Naive thymus-derived CD8-positive, alpha-beta T cell (primary cell): Measurements from ENCODE around the gene PHF21A. TPM values are rescaled to one million over a fixed set of nuclear protein-coding genes. Genes with fewer than 3 reads are reported as not detected.

ENCODE experiments used
- ATAC-seq, 2 donors: fragments of 150-1000 bp; cut with Tn5 transposase in 1 of 2; sonication (Bioruptor Pico), chemical (Tn5 transposase) in 1 of 2; 1 replicate in 1 of 2; 2 replicates in 1 of 2; pipeline ENCODE4 v1.10.0; 2021; ENCODE audit warnings: mild to moderate bottlenecking in 2 of 2, moderate library complexity in 2 of 2
- POLR2A ChIA-PET: fragments of 350-600 bp; sonication (Branson Sonifier 250); formaldehyde crosslinking; loops from one replicate; lab custom pipeline; 2021; ENCODE audit warnings: antibody characterized with exemption; lab: Charles Lee
- DNase-seq, 10 donors: peaks; one replicate each; pipeline versions ENCODE4 v3.0.0 to v3.0.0-alpha.2; 2020 to 2022
- H3K27ac Mint-ChIP-seq, 10 donors: one replicate each; pipeline ENCODE4 v1.8.0; 2020 to 2022; ENCODE audit warnings: mild to moderate bottlenecking in 10 of 10, mixed read lengths in 10 of 10, moderate library complexity in 4 of 10, inconsistent platforms in 1 of 10
- H3K27me3 Mint-ChIP-seq, 5 donors: one replicate each; pipeline ENCODE4 v1.8.0; 2021 to 2022; ENCODE audit warnings: mixed read lengths in 5 of 5
- H3K36me3 Mint-ChIP-seq, 3 donors: one replicate each; pipeline ENCODE4 v1.8.0; 2020 to 2022; ENCODE audit warnings: mixed read lengths in 3 of 3, mild to moderate bottlenecking in 2 of 3, inconsistent platforms in 1 of 3
- H3K4me1 Mint-ChIP-seq, 4 donors: one replicate each; pipeline ENCODE4 v1.8.0; 2021 to 2022; ENCODE audit warnings: mixed read lengths in 4 of 4
- H3K4me3 Mint-ChIP-seq, 10 donors: one replicate each; pipeline ENCODE4 v1.8.0; 2020 to 2022; ENCODE audit warnings: mild to moderate bottlenecking in 10 of 10, mixed read lengths in 10 of 10, moderate library complexity in 6 of 10, inconsistent platforms in 1 of 10
- H3K9me3 Mint-ChIP-seq, 9 donors: one replicate each; pipeline ENCODE4 v1.8.0; 2020 to 2022; ENCODE audit warnings: mixed read lengths in 9 of 9, mild to moderate bottlenecking in 3 of 9, inconsistent platforms in 1 of 9, moderate library complexity in 1 of 9
- polyA plus RNA-seq, 3 donors: library from polyadenylated mRNA; unstranded; fragments of 300-500 nt; fragmentation: Illumina TruSeq; gene quantifications; one replicate each; pipeline ENCODE4 v1.2.3, GENCODE V29; 2021
- total RNA-seq, 8 experiments: library from RNA in 2 of 8; stranded (reverse) in 2 of 8; gene quantifications; one replicate each; pipeline ENCODE4 v1.2.3 and lab custom pipeline; 2021 to 2026

Gene PHF21A
- total and polyA plus RNA-seq, 5 experiments from 2014 or later: 4.9 to 60.7 (median 9.2) TPM

- ATAC-seq (no peak), DNase-seq (no peak)
- Mint-ChIP-seq H3K27ac (peak overlapping the region in 1 of 10 donors; percentile 44), H3K36me3 (no peaks in the 10 kb centered on the region), H3K4me3 (no peak overlapping the region), H3K4me1 (no peaks in the 10 kb centered on the region), H3K9me3 (no peaks in the 10 kb centered on the region), H3K27me3 (peaks cover 0 to 2% (median 0%) of the 10 kb centered on the region in 5 donors)
- POLR2A ChIA-PET: no interaction called here
Observed at GRCh38 chr11:46134061-46134460, 12.8 kb upstream of the PHF21A start.

DNA sequence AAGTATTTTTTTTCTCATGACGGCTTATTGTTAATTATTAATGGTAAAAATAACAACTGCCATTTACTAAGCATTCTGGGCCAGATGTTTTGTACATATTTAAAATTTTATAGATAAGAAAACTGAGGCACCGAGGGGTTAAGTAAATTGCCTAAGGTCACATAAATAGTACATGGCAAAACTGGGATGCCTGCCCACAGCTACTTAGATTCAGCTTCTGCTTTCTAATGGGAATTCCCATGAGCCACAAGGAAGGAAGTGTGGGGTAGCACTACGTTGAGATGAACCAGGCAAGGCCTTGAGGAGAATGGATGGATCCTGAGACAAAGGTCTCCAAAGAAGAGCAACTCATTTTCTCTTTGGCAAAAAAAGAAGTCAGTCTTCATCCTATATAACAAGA lies 11.9 kb upstream of the PHF21A start:
- no peaks in the 10 kb centered on the region for H3K9me3 Mint-ChIP-seq
- POLR2A ChIA-PET: no interaction called here
- no peaks in the 10 kb centered on the region for H3K4me1 Mint-ChIP-seq
- H3K4me3 Mint-ChIP-seq: no peak overlapping the region
- ATAC-seq (no peak), DNase-seq (no peak)
- H3K36me3 Mint-ChIP-seq: no peaks in the 10 kb centered on the region
- peaks cover 0 to 2% (median 0%) of the 10 kb centered on the region in 5 donors for H3K27me3 Mint-ChIP-seq
- H3K27ac Mint-ChIP-seq: no peak overlapping the region

DNA sequence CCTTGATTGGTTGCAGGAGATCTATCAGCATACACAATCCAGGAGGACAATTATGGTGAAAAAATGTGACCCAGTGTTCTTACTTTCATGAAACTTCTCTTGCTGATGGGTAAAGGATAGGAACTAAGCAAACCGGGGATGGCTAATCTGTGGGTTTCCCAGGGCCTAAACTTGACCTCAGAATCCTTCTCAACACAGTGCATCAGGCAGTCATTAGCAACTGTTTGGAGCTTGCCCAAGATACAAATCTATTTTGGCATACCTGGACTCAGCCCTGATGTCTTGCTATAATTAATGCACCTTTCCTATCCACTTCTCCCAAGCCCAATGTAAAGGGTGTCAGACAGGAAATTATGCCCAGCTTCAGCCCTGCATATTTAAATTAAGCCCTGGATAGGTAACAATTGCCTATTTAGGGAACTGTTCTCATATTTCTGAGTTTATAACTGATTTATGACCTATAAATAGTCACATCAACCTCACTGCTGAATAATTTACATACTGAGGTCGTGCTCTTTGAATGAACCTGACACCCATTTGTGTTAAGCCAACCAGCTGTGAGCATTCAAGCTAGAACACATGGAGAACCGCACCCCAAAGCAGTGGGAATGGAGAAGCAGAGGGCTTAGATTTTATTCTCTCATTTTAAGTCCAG lies 9.2 kb upstream of the PHF21A start:
- no peak overlapping the region for H3K27ac Mint-ChIP-seq
- no peaks in the 10 kb centered on the region for H3K9me3 Mint-ChIP-seq
- POLR2A ChIA-PET: interaction anchor here (1.2 kb wide), 1 partner anchor 9 kb away, joined by 3 read pairs; the partner anchor contains the start of gene PHF21A
- no peaks in the 10 kb centered on the region for H3K36me3 Mint-ChIP-seq
- DNase-seq (no peak), ATAC-seq (no peak)
- H3K27me3 Mint-ChIP-seq: peaks cover 0 to 2% (median 0%) of the 10 kb centered on the region in 5 donors
- H3K4me1 Mint-ChIP-seq: peaks cover 1 to 13% (median 9%) of the 10 kb centered on the region in 4 donors
- no peak overlapping the region for H3K4me3 Mint-ChIP-seq

DNA sequence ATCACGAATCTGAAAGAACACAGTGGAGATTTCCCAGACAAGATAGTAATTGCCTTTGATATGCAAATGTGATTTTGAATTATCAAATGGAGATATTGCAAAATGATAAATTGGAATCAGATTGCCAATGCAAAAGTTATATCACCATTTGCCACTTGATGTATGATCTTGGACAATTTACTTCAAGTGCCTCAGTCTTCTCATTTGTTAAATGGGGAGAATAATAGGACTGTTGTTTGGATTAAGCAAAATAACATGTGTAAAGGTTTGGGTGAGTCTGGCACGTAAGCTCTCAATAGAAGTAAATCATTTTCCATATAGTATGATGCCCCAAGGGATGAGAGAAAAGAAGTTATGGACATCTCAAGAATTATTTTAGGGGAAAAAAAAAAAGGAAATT lies 7.9 kb upstream of the PHF21A start:
- Mint-ChIP-seq H3K4me1 (peaks cover 1 to 13% (median 9%) of the 10 kb centered on the region in 4 donors), H3K27ac (peak overlapping the region in 1 of 10 donors; percentile 48), H3K36me3 (no peaks in the 10 kb centered on the region), H3K4me3 (no peak overlapping the region), H3K9me3 (no peaks in the 10 kb centered on the region), H3K27me3 (peaks cover 0 to 2% (median 0%) of the 10 kb centered on the region in 5 donors)
- ATAC-seq: no peak
- POLR2A ChIA-PET: interaction anchor here (0.8 to 1.2 kb wide), 2 partner anchors 7 to 489 kb away, joined by 3 read pairs; partner anchors contain the start of gene PHF21A
- no peak for DNase-seq

DNA sequence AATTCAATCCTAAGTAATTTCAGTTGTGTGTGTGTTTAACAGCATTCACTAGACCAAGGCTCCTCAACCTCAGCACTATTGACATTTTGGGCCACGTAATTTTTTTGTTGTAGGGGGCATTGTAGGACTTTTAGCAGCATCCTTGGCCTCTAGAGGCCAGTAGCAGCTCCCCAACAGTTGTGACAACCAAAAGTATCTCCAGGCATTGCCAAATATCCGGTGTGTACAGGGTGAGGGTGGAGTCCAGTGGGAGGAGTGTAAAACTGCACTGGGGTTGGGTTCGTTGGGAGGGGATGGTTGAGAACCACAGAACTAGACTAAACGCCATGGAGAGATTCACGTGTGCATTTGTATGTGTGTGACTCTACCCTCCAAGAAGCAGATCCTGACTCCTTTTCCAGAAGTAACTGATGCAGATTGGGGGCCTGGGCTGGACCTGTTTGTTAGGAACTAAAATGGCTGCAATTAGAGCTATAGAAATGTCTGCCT lies 5.9 kb upstream of the PHF21A start:
- POLR2A ChIA-PET: interaction anchor here (0.6 kb wide), 1 partner anchor 8 kb away, joined by 3 read pairs; no protein-coding TSS in a partner anchor
- H3K4me3 Mint-ChIP-seq: peak overlapping the region in 2 of 10 donors; percentile 33 to 34
- peaks cover 3 to 16% (median 13%) of the 10 kb centered on the region in 4 donors for H3K4me1 Mint-ChIP-seq
- ATAC-seq (peak; percentile 97 to 99), DNase-seq (peak in 9 of 10 donors; percentile 18 to 73 (median 50))
- no peaks in the 10 kb centered on the region for H3K9me3 Mint-ChIP-seq
- H3K27me3 Mint-ChIP-seq: peaks cover 0 to 2% (median 0%) of the 10 kb centered on the region in 5 donors
- H3K36me3 Mint-ChIP-seq: no peaks in the 10 kb centered on the region
- peak overlapping the region in 6 of 10 donors; percentile 4 to 44 (median 34) for H3K27ac Mint-ChIP-seq

GRCh38 chr11:46125284-46125683 lies 4.0 kb upstream of the PHF21A start:
- Mint-ChIP-seq H3K27ac (no peak overlapping the region), H3K4me1 (peaks cover 5 to 20% (median 13%) of the 10 kb centered on the region in 4 donors), H3K27me3 (no peaks in the 10 kb centered on the region), H3K9me3 (no peaks in the 10 kb centered on the region), H3K36me3 (no peaks in the 10 kb centered on the region), H3K4me3 (no peak overlapping the region)
- DNase-seq: no peak
- POLR2A ChIA-PET: no interaction called here
- no peak for ATAC-seq

DNA sequence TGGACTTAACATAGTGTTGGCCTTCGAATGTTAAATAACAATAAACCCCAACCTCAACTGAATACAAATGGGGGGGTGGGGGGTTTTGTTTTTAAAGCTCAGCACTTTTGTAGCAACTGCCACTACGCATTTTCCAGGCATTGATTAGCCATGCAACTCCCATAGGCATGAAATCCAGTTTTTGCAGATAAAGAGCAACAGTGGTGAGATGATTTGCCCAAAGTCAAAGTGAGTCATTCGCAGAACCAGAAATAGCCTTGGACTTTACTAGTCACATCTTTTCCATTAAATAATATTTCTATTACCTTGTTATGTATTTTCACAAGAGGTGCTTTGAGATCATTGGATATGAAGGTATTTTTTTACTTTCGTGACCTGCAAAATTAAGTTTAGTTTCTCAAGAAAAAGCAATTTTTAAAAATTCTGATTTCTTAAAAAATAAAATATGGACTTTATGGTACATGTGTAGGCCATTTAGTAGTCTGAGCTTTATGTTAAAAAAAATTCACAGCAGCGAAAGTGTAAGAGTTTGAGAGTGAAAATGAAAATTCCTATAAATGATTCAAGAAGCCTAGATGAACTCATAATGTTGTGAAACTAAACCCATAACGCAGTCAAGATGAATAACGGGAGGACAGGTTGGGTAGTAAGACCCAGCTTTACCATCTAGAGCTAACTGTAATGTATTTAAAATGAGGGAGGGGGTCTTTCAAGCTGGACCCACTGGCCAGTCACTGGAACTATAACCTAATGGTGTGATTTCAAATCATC lies 1.9 kb upstream of the PHF21A start:
- H3K4me3 Mint-ChIP-seq: peak overlapping the region in 5 of 10 donors; percentile 28 to 92 (median 59)
- H3K27ac Mint-ChIP-seq: no peak overlapping the region
- H3K4me1 Mint-ChIP-seq: peaks cover 13 to 37% (median 28%) of the 10 kb centered on the region in 4 donors
- POLR2A ChIA-PET: interaction anchor here (0.7 to 1.2 kb wide), 2 partner anchors 39 to 702 kb away, joined by 3 read pairs; no protein-coding TSS in a partner anchor
- DNase-seq (no peak), ATAC-seq (no peak)
- H3K9me3 Mint-ChIP-seq: no peaks in the 10 kb centered on the region
- H3K27me3 Mint-ChIP-seq: no peaks in the 10 kb centered on the region
- H3K36me3 Mint-ChIP-seq: no peaks in the 10 kb centered on the region

DNA sequence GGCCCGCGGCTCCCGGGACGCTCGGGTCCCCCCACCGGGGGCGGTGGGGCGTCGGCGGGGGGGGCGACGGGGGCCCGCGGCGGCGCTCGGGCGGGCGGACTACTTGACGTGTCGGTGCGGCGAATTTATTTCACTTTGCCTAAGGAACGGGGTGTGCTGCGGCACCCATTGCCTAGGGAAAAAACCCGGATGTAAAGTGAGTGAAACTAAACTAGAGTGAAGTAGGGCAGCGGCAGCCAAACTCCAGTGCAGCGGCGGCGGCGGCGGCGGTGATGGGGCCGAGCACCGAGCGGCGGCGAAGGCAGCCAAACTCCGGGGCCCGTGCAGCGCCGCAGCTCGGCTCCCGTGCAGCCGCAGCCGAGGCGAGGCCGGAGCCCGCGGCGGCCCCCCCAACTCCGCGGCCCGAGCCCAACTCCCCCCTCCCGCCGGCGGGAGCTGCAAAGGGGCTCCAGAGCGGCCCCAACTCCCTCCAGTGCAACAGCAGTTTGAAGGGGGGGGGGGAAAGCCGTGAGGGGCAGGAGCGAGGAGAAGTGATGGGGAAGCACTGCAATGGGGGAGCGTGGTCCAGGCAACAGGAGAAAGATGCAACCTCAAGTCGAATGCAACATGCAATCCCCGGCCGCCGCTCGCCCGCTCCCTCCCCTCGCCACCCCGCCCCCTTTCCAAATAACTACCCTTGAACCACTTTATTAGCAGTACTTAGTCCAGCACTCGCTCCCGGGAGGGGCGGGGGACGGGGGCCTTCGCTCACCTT lies 647 bp upstream of the PHF21A start:
- Mint-ChIP-seq H3K9me3 (no peaks in the 10 kb centered on the region), H3K36me3 (no peaks in the 10 kb centered on the region), H3K27me3 (no peaks in the 10 kb centered on the region), H3K4me3 (peak overlapping the region; percentile 81 to 97 (median 90)), H3K27ac (peak overlapping the region; percentile 88 to 98 (median 92)), H3K4me1 (peaks cover 20 to 43% (median 32%) of the 10 kb centered on the region in 4 donors)
- ATAC-seq (peak; percentile 59 to 66), DNase-seq (peak; percentile 56 to 85 (median 73))
- POLR2A ChIA-PET: interaction anchor here (0.6 to 1.2 kb wide), 4 partner anchors 8 to 353 kb away, joined by 3 to 4 read pairs (median 3); partner anchors contain the start of gene LARGE2

DNA sequence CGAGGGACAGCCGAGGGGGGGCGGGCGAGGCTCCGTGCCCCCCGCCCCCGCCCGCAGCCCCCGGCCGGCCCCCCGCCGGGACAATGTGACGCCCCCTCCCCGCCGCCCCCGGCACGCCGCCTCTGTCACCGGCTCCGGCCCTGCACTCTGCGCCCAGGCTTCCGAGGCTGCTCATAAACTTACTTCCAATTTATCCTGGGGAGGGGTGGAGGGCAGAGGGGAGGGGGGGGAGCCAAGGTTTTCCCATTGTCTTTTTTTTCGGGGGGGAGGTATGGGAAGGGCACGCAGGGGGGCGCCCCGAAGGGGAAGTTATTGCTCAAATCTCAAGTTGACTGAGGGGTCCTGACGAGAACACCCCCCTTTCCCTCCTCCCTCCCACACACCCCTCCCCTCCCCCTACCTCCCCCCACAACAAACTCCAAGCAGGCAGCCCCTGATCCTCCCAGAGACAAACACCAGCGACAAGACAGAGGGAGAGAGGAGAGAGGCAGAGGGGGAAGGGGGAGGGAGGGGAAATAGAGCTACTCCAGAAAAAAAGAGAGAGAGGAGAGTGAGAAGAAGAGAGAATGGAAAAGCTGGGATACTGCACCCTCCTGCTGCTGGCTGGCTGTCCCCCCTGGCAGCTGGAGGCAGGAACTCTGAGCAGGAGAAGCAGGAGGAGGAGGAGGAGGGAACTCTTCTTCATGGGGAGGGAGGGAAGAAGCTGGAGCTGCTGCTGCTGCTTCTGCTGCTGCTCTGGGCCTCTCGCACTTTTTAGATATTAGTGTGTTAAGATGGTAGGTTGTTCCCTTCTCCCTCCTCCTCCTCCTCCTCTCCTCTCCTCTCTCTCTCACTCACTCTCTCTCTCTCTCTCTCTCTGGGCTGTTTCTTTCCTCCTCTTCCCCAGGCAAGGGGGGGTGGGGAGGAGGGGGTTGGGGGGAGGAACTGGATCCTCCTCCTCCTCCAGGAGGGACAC lies 631 bp downstream of the PHF21A start:
- POLR2A ChIA-PET: interaction anchor here (0.6 to 1.5 kb wide), 11 partner anchors 16 to 1272 kb away, joined by 3 to 6 read pairs (median 4); partner anchors contain the start of genes CRY2, LARGE2 and PEX16
- Mint-ChIP-seq H3K9me3 (no peaks in the 10 kb centered on the region), H3K4me3 (peak overlapping the region; percentile 87 to 95 (median 92)), H3K27ac (peak overlapping the region; percentile 90 to 97 (median 95)), H3K4me1 (peaks cover 20 to 46% (median 39%) of the 10 kb centered on the region in 4 donors), H3K36me3 (no peaks in the 10 kb centered on the region), H3K27me3 (no peaks in the 10 kb centered on the region)
- DNase-seq: peak in 5 of 10 donors; percentile 5 to 18 (median 12)
- peak; percentile 13 to 16 for ATAC-seq

DNA sequence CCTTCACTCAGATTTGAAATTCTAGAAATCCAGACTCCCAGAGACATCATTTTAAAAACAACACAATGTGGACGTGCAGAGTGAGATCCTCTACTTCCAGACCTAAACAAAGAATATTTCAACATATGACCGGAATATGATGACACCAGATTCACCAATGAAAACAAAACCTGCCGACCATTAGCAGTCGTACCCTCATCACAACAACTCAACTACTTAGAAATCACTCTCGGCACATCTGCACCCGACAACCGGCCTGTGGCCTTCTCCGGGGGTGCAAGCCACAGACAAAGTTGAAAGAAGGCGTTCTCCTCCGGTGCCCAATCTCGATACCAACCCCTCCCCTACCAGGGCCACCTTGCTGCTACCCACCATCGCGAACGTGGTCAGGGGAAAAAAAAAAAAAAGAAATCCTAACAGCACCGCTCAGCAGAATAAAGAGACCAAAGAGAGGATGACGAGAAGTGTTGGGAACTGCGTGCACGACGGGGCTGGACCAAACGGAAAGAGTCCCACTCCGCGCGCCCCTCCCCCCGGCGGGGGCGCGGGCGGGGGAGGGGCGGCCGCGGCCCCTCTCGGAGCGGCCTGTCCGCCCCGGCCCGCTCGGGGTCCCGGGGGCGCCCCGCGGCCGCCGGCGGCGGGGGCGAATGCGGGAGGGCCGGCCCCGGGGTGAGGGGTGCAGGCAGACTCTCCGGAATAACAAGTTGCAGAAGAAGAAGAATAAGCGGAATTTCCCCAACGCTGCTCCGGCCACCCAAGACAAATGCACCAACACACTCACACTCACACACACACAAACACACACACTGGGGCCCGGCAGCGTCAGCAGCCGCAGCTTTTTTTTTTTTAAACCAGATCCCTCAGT lies 1.7 kb downstream of the PHF21A start:
- H3K36me3 Mint-ChIP-seq: no peaks in the 10 kb centered on the region
- peak overlapping the region; percentile 95 to 99 (median 97) for H3K27ac Mint-ChIP-seq
- ATAC-seq (peak; percentile 37 to 42), DNase-seq (peak; percentile 34 to 75 (median 58))
- peaks cover 23 to 54% (median 49%) of the 10 kb centered on the region in 4 donors for H3K4me1 Mint-ChIP-seq
- H3K4me3 Mint-ChIP-seq: peak overlapping the region; percentile 88 to 99 (median 98)
- POLR2A ChIA-PET: interaction anchor here (1.0 to 1.5 kb wide), 4 partner anchors 8 to 273 kb away, joined by 3 to 6 read pairs (median 3); partner anchors contain the start of gene CRY2
- no peaks in the 10 kb centered on the region for H3K9me3 Mint-ChIP-seq
- H3K27me3 Mint-ChIP-seq: no peaks in the 10 kb centered on the region
